ENCODE measurements around the gene PRICKLE3. TPM values are rescaled to one million over a fixed set of nuclear protein-coding genes. Genes with fewer than 3 reads are reported as not detected.

Gene PRICKLE3
- total and polyA plus RNA-seq, 2 experiments from 2014 or later: 4.7 to 13.7 TPM

GRCh38 chrX:49161632-49162031, 24.5 kb downstream of the PRICKLE3 start:
- H3K27ac Mint-ChIP-seq: no peak overlapping the region
- peaks cover 26% of the 10 kb centered on the region for H3K27me3 Mint-ChIP-seq (ENCODE audit: insufficient read depth, low read depth, poor library complexity)
- Histone ChIP-seq H3K27ac (ENCODE audit: low read depth) (no peak overlapping the region), H3K4me2 (no peak overlapping the region), H3K79me2 (replicated peaks; ENCODE audit: insufficient read depth) (no peaks in the 10 kb centered on the region), H3K9me2 (ENCODE audit: insufficient read depth) (no peaks in the 10 kb centered on the region), H4K20me1 (replicated peaks; ENCODE audit: insufficient read depth) (no peaks in the 10 kb centered on the region), H3K4me1 (ENCODE audit: insufficient read depth) (no peaks in the 10 kb centered on the region; the same call in 1 of the 2 replicates), H2AFZ (no peak overlapping the region), H3K36me3 (ENCODE audit: insufficient read depth) (no peaks in the 10 kb centered on the region), H3K4me3 (no peak overlapping the region), H3F3A (replicated peaks; ENCODE audit: low read depth) (no peaks in the 10 kb centered on the region), H3K27me3 (ENCODE audit: insufficient read depth) (peaks cover 62% of the 10 kb centered on the region)
- H3K36me3 Mint-ChIP-seq (ENCODE audit: low read depth): no peaks in the 10 kb centered on the region
- ATAC-seq (no peak), DNase-seq (ENCODE audit: low spot score) (no peak)
- H3K9me3 Mint-ChIP-seq: no peaks in the 10 kb centered on the region; the same call in 2 of the 3 replicates
- TF ChIP-seq, protein P1, sequence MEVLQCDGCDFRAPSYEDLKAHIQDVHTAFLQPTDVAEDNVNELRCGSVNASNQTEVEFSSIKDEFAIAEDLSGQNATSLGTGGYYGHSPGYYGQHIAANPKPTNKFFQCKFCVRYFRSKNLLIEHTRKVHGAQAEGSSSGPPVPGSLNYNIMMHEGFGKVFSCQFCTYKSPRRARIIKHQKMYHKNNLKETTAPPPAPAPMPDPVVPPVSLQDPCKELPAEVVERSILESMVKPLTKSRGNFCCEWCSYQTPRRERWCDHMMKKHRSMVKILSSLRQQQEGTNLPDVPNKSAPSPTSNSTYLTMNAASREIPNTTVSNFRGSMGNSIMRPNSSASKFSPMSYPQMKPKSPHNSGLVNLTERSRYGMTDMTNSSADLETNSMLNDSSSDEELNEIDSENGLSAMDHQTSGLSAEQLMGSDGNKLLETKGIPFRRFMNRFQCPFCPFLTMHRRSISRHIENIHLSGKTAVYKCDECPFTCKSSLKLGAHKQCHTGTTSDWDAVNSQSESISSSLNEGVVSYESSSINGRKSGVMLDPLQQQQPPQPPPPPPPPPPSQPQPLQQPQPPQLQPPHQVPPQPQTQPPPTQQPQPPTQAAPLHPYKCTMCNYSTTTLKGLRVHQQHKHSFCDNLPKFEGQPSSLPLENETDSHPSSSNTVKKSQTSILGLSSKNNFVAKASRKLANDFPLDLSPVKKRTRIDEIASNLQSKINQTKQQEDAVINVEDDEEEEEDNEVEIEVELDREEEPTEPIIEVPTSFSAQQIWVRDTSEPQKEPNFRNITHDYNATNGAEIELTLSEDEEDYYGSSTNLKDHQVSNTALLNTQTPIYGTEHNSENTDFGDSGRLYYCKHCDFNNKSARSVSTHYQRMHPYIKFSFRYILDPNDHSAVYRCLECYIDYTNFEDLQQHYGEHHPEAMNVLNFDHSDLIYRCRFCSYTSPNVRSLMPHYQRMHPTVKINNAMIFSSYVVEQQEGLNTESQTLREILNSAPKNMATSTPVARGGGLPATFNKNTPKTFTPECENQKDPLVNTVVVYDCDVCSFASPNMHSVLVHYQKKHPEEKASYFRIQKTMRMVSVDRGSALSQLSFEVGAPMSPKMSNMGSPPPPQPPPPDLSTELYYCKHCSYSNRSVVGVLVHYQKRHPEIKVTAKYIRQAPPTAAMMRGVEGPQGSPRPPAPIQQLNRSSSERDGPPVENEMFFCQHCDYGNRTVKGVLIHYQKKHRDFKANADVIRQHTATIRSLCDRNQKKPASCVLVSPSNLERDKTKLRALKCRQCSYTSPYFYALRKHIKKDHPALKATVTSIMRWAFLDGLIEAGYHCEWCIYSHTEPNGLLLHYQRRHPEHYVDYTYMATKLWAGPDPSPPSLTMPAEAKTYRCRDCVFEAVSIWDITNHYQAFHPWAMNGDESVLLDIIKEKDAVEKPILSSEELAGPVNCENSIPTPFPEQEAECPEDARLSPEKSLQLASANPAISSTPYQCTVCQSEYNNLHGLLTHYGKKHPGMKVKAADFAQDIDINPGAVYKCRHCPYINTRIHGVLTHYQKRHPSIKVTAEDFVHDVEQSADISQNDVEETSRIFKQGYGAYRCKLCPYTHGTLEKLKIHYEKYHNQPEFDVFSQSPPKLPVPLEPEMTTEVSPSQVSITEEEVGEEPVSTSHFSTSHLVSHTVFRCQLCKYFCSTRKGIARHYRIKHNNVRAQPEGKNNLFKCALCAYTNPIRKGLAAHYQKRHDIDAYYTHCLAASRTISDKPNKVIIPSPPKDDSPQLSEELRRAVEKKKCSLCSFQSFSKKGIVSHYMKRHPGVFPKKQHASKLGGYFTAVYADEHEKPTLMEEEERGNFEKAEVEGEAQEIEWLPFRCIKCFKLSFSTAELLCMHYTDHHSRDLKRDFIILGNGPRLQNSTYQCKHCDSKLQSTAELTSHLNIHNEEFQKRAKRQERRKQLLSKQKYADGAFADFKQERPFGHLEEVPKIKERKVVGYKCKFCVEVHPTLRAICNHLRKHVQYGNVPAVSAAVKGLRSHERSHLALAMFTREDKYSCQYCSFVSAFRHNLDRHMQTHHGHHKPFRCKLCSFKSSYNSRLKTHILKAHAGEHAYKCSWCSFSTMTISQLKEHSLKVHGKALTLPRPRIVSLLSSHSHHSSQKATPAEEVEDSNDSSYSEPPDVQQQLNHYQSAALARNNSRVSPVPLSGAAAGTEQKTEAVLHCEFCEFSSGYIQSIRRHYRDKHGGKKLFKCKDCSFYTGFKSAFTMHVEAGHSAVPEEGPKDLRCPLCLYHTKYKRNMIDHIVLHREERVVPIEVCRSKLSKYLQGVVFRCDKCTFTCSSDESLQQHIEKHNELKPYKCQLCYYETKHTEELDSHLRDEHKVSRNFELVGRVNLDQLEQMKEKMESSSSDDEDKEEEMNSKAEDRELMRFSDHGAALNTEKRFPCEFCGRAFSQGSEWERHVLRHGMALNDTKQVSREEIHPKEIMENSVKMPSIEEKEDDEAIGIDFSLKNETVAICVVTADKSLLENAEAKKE (CRISPR knock-in tag; IDR thresholded peaks at IDR 0.05): no peak
- no peak for TF ChIP-seq JUNB (IDR thresholded peaks at IDR 0.05; ENCODE audit: unreplicated experiment)
- TF ChIP-seq ETS1 (IDR thresholded peaks at IDR 0.05): no peak
- TF ChIP-seq REST (IDR thresholded peaks at IDR 0.05; ENCODE audit: unreplicated experiment): no peak
- TF ChIP-seq EZH2phosphoT487 (IDR thresholded peaks at IDR 0.05; ENCODE audit: unreplicated experiment): no peak
- no peak for TF ChIP-seq EZH2 (IDR thresholded peaks at IDR 0.05; ENCODE audit: low read depth, unreplicated experiment)
- no peak for TF ChIP-seq STAT1 (IDR thresholded peaks at IDR 0.05; ENCODE audit: unreplicated experiment)
- no peak for TF ChIP-seq NANOG (IDR thresholded peaks at IDR 0.05; ENCODE audit: borderline replicate concordance)
- TF ChIP-seq CREB1 (CRISPR knock-in tag; IDR thresholded peaks at IDR 0.05; ENCODE audit: low read depth): no peak
- no peak for TF ChIP-seq POLR2AphosphoS5 (IDR thresholded peaks at IDR 0.05; ENCODE audit: low read depth)
- no peak for TF ChIP-seq ZNF114 (CRISPR knock-in tag; IDR thresholded peaks at IDR 0.05)
- no peak for TF ChIP-seq ZNF331 (CRISPR knock-in tag; IDR thresholded peaks at IDR 0.05; ENCODE audit: low read depth)
- TF ChIP-seq, protein P2, sequence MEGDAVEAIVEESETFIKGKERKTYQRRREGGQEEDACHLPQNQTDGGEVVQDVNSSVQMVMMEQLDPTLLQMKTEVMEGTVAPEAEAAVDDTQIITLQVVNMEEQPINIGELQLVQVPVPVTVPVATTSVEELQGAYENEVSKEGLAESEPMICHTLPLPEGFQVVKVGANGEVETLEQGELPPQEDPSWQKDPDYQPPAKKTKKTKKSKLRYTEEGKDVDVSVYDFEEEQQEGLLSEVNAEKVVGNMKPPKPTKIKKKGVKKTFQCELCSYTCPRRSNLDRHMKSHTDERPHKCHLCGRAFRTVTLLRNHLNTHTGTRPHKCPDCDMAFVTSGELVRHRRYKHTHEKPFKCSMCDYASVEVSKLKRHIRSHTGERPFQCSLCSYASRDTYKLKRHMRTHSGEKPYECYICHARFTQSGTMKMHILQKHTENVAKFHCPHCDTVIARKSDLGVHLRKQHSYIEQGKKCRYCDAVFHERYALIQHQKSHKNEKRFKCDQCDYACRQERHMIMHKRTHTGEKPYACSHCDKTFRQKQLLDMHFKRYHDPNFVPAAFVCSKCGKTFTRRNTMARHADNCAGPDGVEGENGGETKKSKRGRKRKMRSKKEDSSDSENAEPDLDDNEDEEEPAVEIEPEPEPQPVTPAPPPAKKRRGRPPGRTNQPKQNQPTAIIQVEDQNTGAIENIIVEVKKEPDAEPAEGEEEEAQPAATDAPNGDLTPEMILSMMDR (conservative IDR thresholded peaks at IDR 0.05; ENCODE audit: low read depth in 2 of 2): no peak
- no peak overlapping the region for H3K4me3 Mint-ChIP-seq
- H3K4me1 Mint-ChIP-seq: peaks cover 10% of the 10 kb centered on the region
